Transverse colon (tissue), 4 donors: Measurements from ENCODE around the gene ACTMAP.

Experiments used
- EP300 ChIP-seq: sonication (generic); formaldehyde crosslinking; IDR thresholded peaks from one replicate; pipeline ENCODE4 v1.6.1; 2017; ENCODE audit warnings: antibody characterized with exemption, low read depth
- POLR2A ChIP-seq: fragments of 450-650 bp; IDR thresholded peaks from one replicate; pipeline ENCODE4 v1.6.1; 2016; ENCODE audit warnings: antibody characterized with exemption, mild to moderate bottlenecking, moderate library complexity
- POLR2AphosphoS5 ChIP-seq, 3 donors: sonication (generic); formaldehyde crosslinking; IDR thresholded peaks; one replicate each; pipeline ENCODE4 v1.6.1; 2016; ENCODE audit warnings: antibody characterized with exemption in 3 of 3
- TF ChIP-seq, protein P1 (sequence below), 5 experiments: fragments of 200-600 bp in 3 of 5; fragments of 450-650 bp in 2 of 5; sonication (generic) in 3 of 5; IDR thresholded peaks; 1 replicate in 2 of 5; 2 replicates in 3 of 5; pipeline ENCODE4 v1.5.1; 2016 to 2017; ENCODE audit warnings: antibody characterized with exemption in 5 of 5, inconsistent platforms in 3 of 5, mild to moderate bottlenecking in 2 of 5, moderate library complexity in 1 of 5

DNA sequence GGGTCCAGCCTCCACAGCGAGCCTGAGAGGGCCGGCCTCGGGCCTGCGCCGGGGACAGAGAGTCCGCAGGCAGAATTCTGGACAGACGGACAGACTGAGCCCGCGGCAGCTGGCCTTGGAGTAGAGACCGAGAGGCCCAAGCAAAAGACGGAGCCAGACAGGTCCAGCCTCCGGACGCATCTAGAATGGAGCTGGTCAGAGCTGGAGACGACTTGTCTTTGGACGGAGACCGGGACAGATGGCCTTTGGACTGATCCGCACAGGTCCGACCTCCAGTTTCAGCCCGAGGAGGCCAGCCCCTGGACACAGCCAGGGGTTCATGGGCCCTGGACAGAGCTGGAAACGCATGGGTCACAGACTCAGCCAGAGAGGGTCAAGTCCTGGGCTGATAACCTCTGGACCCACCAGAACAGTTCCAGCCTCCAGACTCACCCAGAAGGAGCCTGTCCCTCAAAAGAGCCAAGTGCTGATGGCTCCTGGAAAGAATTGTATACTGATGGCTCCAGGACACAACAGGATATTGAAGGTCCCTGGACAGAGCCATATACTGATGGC is 32.9 kb downstream of the ACTMAP start:
- TF ChIP-seq POLR2A = no peak
- TF ChIP-seq, protein P1, sequence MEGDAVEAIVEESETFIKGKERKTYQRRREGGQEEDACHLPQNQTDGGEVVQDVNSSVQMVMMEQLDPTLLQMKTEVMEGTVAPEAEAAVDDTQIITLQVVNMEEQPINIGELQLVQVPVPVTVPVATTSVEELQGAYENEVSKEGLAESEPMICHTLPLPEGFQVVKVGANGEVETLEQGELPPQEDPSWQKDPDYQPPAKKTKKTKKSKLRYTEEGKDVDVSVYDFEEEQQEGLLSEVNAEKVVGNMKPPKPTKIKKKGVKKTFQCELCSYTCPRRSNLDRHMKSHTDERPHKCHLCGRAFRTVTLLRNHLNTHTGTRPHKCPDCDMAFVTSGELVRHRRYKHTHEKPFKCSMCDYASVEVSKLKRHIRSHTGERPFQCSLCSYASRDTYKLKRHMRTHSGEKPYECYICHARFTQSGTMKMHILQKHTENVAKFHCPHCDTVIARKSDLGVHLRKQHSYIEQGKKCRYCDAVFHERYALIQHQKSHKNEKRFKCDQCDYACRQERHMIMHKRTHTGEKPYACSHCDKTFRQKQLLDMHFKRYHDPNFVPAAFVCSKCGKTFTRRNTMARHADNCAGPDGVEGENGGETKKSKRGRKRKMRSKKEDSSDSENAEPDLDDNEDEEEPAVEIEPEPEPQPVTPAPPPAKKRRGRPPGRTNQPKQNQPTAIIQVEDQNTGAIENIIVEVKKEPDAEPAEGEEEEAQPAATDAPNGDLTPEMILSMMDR (IDR thresholded peaks at IDR 0.05) = no peak
- TF ChIP-seq POLR2AphosphoS5 (IDR thresholded peaks at IDR 0.05) = no peak
- no peak for TF ChIP-seq EP300
